HCT116 (cell line): ENCODE data around the gene ABCA1.

Source experiments
- CEBPB ChIP-seq: IDR thresholded peaks from 2 replicates; pipeline ENCODE4 v1.6.1; 2012; ENCODE audit warnings: low read depth
- POLR2AphosphoS5 ChIP-seq: IDR thresholded peaks from 2 replicates; pipeline ENCODE4 v1.6.1; 2011; ENCODE audit warnings: mild to moderate bottlenecking, low read depth, low read length, moderate library complexity
- RAD21 ChIP-seq: IDR thresholded peaks from 2 replicates; pipeline ENCODE4 v1.6.1; 2012; ENCODE audit warnings: low read depth, mild to moderate bottlenecking
- TCF7L2 ChIP-seq: IDR thresholded peaks from 2 replicates; pipeline ENCODE4 v1.7.0; 2011; ENCODE audit warnings: borderline replicate concordance, inconsistent platforms; ENCODE audit not compliant: insufficient read depth, insufficient read length; ENCODE audit errors: extremely low read depth
- ZFX ChIP-seq: fragments of 450-650 bp; IDR thresholded peaks from 2 replicates; pipeline ENCODE4 v1.6.1; 2017
- TF ChIP-seq, protein P1 (sequence below): IDR thresholded peaks from 2 replicates; pipeline ENCODE4 v1.6.1; 2012; ENCODE audit warnings: low read depth
- TF ChIP-seq, protein P2 (sequence below): IDR thresholded peaks from 2 replicates; pipeline ENCODE4 v1.6.1; 2012
- TF ChIP-seq, protein P3 (sequence below), 3 experiments: fragments of 200-600 bp in 1 of 3; sonication (generic) in 1 of 3; IDR thresholded peaks in 2 of 3; conservative IDR thresholded peaks in 1 of 3; 2 replicates each; pipeline ENCODE4 v1.5.1; 2012 to 2017; ENCODE audit warnings: low read depth in 2 of 3, low read length in 2 of 3, antibody characterized with exemption in 1 of 3, borderline replicate concordance in 1 of 3, control low read depth in 1 of 3, mild to moderate bottlenecking in 1 of 3, mixed read lengths in 1 of 3, mixed run types in 1 of 3, moderate library complexity in 1 of 3; ENCODE audit not compliant: insufficient read depth in 1 of 3

DNA sequence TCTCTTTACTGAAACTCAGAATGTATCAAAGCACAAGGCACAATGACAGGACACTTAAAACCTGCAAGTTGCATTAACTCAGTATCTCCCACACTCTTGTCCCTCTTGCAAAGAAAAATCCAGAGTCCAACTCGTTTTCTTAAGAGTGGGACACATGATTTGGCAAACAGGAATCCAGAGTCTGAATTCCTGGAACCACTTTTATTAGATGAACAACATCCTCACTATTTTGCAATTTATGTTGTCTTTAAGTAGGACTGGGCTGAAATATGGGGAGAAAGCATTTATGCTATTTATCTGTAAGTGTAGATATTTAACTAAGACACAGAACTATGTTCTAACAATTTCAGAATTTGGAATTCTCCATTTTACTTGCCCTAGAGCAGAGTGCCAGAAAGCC is 69.1 kb downstream of the ABCA1 start:
- TF ChIP-seq POLR2AphosphoS5 (no peak), RAD21 (no peak), TCF7L2 (no peak), CEBPB (no peak), ZFX (no peak)
- TF ChIP-seq, protein P1, sequence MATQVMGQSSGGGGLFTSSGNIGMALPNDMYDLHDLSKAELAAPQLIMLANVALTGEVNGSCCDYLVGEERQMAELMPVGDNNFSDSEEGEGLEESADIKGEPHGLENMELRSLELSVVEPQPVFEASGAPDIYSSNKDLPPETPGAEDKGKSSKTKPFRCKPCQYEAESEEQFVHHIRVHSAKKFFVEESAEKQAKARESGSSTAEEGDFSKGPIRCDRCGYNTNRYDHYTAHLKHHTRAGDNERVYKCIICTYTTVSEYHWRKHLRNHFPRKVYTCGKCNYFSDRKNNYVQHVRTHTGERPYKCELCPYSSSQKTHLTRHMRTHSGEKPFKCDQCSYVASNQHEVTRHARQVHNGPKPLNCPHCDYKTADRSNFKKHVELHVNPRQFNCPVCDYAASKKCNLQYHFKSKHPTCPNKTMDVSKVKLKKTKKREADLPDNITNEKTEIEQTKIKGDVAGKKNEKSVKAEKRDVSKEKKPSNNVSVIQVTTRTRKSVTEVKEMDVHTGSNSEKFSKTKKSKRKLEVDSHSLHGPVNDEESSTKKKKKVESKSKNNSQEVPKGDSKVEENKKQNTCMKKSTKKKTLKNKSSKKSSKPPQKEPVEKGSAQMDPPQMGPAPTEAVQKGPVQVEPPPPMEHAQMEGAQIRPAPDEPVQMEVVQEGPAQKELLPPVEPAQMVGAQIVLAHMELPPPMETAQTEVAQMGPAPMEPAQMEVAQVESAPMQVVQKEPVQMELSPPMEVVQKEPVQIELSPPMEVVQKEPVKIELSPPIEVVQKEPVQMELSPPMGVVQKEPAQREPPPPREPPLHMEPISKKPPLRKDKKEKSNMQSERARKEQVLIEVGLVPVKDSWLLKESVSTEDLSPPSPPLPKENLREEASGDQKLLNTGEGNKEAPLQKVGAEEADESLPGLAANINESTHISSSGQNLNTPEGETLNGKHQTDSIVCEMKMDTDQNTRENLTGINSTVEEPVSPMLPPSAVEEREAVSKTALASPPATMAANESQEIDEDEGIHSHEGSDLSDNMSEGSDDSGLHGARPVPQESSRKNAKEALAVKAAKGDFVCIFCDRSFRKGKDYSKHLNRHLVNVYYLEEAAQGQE: no peak
- TF ChIP-seq, protein P2, sequence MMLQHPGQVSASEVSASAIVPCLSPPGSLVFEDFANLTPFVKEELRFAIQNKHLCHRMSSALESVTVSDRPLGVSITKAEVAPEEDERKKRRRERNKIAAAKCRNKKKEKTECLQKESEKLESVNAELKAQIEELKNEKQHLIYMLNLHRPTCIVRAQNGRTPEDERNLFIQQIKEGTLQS: no peak
- TF ChIP-seq, protein P3, sequence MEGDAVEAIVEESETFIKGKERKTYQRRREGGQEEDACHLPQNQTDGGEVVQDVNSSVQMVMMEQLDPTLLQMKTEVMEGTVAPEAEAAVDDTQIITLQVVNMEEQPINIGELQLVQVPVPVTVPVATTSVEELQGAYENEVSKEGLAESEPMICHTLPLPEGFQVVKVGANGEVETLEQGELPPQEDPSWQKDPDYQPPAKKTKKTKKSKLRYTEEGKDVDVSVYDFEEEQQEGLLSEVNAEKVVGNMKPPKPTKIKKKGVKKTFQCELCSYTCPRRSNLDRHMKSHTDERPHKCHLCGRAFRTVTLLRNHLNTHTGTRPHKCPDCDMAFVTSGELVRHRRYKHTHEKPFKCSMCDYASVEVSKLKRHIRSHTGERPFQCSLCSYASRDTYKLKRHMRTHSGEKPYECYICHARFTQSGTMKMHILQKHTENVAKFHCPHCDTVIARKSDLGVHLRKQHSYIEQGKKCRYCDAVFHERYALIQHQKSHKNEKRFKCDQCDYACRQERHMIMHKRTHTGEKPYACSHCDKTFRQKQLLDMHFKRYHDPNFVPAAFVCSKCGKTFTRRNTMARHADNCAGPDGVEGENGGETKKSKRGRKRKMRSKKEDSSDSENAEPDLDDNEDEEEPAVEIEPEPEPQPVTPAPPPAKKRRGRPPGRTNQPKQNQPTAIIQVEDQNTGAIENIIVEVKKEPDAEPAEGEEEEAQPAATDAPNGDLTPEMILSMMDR (IDR thresholded peaks at IDR 0.05 in 2 of 3, conservative IDR thresholded peaks at IDR 0.05 in 1 of 3; ENCODE audit: borderline replicate concordance in 1 of 3, insufficient read depth in 1 of 3, low read depth in 2 of 3, low read length in 2 of 3): no peak
